Ishikawa (cell line): ENCODE results near the gene PRR23B.

Source experiments
- CEBPB ChIP-seq: IDR thresholded peaks from 2 replicates; pipeline ENCODE4 v1.6.1; 2012
- CREB1 ChIP-seq: IDR thresholded peaks from 2 replicates; pipeline ENCODE4 v1.6.1; 2012; ENCODE audit warnings: low read depth
- EGR1 ChIP-seq: IDR thresholded peaks from 2 replicates; pipeline ENCODE4 v1.6.1; 2012
- EP300 ChIP-seq: IDR thresholded peaks from 2 replicates; pipeline ENCODE4 v1.6.1; 2012; ENCODE audit warnings: borderline replicate concordance
- NFIC ChIP-seq: IDR thresholded peaks from 2 replicates; pipeline ENCODE4 v1.6.1; 2012
- TAF1 ChIP-seq: IDR thresholded peaks from 2 replicates; pipeline ENCODE4 v1.6.1; 2012; ENCODE audit warnings: low read depth, mild to moderate bottlenecking
- TCF12 ChIP-seq: IDR thresholded peaks from 2 replicates; pipeline ENCODE4 v1.6.1; 2012; ENCODE audit warnings: low read depth
- TEAD4 ChIP-seq: IDR thresholded peaks from 2 replicates; pipeline ENCODE4 v1.6.1; 2012
- USF1 ChIP-seq: IDR thresholded peaks from 2 replicates; pipeline ENCODE4 v1.6.1; 2012
- TF ChIP-seq, protein P1 (sequence below): IDR thresholded peaks from 2 replicates; pipeline ENCODE4 v1.6.1; 2012
- TF ChIP-seq, protein P2 (sequence below): IDR thresholded peaks from 2 replicates; pipeline ENCODE4 v1.6.1; 2012; ENCODE audit warnings: low read depth, mild to moderate bottlenecking

- TF ChIP-seq TEAD4 (no peak), TAF1 (no peak), CEBPB (no peak), TCF12 (no peak), EGR1 (no peak), CREB1 (no peak), NFIC (no peak), USF1 (no peak), EP300 (no peak)
- TF ChIP-seq, protein P1, sequence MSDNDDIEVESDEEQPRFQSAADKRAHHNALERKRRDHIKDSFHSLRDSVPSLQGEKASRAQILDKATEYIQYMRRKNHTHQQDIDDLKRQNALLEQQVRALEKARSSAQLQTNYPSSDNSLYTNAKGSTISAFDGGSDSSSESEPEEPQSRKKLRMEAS = no peak
- TF ChIP-seq, protein P2, sequence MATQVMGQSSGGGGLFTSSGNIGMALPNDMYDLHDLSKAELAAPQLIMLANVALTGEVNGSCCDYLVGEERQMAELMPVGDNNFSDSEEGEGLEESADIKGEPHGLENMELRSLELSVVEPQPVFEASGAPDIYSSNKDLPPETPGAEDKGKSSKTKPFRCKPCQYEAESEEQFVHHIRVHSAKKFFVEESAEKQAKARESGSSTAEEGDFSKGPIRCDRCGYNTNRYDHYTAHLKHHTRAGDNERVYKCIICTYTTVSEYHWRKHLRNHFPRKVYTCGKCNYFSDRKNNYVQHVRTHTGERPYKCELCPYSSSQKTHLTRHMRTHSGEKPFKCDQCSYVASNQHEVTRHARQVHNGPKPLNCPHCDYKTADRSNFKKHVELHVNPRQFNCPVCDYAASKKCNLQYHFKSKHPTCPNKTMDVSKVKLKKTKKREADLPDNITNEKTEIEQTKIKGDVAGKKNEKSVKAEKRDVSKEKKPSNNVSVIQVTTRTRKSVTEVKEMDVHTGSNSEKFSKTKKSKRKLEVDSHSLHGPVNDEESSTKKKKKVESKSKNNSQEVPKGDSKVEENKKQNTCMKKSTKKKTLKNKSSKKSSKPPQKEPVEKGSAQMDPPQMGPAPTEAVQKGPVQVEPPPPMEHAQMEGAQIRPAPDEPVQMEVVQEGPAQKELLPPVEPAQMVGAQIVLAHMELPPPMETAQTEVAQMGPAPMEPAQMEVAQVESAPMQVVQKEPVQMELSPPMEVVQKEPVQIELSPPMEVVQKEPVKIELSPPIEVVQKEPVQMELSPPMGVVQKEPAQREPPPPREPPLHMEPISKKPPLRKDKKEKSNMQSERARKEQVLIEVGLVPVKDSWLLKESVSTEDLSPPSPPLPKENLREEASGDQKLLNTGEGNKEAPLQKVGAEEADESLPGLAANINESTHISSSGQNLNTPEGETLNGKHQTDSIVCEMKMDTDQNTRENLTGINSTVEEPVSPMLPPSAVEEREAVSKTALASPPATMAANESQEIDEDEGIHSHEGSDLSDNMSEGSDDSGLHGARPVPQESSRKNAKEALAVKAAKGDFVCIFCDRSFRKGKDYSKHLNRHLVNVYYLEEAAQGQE = no peak
These were observed 14.5 kb downstream of the PRR23B start, which contains the start of gene PRR23A for GRCh38 chr3:139006051-139006716.
